Stimulated activated CD8-positive, alpha-beta memory T cell treated with anti-CD3 and anti-CD28 coated beads, Interleukin-2, amount 100 ng/mL, for 1 hour (primary cell): ENCODE data around the gene DNAJC15.
"Not testable (repeated sequence)": the region's sequence is repeated elsewhere in the genome, so short reads cannot be mapped to it uniquely, and the experiment has no call there.

Experiments used
- DNase-seq, 2 donors: peaks; one replicate each; pipeline ENCODE4 v3.0.0-alpha.2; 2020; ENCODE audit warnings: low read depth in 2 of 2

DNAJC15 gene

GRCh38 chr13:43003729-43004128 is 19.7 kb upstream of the DNAJC15 start:
- DNase-seq, result no peak

GRCh38 chr13:43005460-43006236 is 17.7 kb upstream of the DNAJC15 start:
- DNase-seq, result no peak

- DNase-seq, result no peak
Measured at GRCh38 chr13:43006893-43007631, 16.3 kb upstream of the DNAJC15 start.

DNA sequence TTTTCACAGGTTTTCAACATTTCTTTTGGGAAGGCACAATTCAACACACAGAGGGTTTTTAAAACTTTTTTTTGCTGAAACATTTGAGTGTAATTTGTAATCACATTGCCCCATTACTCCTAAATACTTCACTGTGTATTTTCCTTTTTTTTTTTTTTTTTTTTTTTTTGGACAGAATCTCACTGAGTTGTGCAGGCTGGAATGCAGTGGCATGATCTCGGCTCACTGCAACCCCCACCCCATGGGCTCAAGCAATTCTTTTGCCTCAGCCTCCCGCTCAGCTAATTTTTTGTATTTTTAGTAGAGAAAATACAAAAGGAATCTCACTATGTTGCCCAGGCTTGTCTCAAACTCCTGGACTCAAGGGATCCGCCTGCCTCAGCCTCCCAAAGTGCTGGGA is 14.8 kb upstream of the DNAJC15 start:
- DNase-seq, result no peak

DNA sequence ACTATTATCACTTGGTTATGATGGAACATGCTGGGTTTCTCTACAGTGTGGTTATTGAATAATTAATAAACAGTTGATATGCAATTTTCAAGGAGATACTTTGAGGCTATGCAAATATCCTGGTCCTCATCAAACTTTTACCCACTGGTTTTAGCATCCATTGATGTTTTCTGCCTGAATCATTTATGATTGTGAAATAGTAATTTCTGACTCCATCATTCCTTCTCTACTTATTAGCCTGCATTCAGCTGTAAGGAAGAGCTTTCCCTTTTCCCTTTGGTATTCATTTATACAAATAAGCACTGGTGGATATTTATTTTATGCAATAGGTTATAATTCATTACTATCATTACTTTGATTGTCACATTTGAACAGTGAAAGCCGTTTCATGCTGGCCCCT is 13.9 kb upstream of the DNAJC15 start:
- no peak for DNase-seq

DNA sequence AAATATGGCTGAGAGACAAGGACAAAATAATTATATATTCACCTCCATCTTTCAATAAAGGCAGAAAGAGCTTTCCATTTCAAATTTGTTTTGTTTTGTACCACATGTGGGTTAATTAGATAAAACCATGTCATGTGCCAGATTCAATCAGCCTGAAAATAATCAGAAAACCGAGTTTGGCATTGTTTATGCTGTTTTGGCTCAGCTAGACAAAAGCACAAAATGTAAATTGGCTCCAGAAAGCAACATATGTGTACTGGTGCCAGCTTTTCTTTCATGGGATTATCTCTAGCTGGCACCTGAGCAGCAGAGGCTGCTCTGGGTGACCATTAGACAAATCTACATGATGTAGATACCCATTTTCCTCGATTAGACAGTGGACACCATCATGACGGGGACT is 9.2 kb upstream of the DNAJC15 start:
- no peak for DNase-seq

- DNase-seq, result no peak
Measured at GRCh38 chr13:43016226-43016625, 7.2 kb upstream of the DNAJC15 start.

GRCh38 chr13:43019811-43020210 is 3.6 kb upstream of the DNAJC15 start:
- no peak for DNase-seq

DNA sequence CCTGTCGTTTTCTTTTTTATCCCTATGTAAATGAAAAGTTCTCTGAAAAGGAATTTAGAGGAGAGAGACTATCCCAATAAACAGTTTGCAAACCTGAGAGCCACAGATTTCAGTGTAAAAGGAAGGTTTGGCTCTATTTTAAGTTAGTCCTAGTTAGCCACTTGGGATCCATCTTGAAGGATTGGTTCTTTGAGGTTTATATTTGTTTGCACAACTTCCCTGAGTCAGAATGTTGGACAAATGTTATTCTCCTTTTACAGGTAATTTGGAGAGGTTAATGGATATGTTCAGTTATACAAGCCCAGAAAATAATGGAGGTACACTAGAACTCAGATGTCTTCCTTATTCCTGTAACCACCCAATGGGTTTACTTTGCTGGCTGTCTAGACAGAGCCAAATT is 2.6 kb upstream of the DNAJC15 start:
- no peak for DNase-seq

DNA sequence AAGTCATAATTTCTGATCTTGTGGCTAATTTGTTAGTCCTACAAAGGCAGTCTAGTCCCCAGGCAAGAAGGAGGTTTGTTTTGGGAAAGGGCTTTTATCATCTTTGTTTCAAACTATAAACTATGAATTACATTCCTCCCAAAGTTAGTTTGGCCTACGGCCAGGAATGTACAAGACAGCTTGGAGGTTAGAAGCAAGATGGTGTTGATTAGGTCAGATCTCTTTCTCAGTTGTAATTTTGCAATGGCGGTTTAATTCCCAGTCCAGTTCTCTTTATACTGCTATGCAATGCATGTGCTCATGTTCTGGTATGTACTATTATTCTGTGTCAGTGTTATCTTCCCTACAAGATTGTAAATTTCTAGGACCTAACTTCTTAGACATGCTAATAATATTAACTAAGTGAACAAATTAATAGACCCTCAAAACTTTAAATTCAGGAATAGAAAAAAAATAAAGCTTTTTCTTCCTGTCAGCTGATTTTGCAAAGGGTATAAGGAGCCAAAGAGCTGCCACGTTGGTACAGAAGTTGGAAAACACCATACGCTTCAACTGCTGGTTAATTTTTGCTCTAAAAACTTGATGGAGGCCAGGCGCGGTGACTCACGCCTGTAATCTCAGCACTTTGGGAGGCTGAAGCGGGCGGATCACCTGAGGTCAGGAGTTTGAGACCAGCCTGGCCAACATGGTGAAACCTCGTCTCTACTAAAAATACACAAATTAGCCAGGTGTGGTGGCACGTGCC is 1.3 kb upstream of the DNAJC15 start:
- DNase-seq, result no peak

DNA sequence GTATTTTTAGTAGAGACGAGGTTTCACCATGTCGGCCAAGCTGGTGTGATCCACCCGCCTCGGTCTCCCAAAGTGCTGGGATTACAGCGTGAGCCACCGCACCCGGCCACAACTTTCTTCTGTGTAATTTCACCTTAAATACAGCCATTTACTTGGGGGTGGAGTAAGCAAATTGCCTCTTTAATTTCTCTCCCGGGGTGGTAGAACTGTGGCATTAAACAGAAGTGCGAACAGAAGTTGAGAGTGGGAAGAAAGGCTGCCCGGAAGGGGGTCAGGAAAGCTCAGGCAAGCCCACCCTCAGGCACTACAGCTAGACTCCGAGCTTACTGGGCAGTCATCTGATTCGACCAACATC is 475 bp upstream of the DNAJC15 start:
- DNase-seq, result no peak

GRCh38 chr13:43026262-43026661 is 2.9 kb downstream of the DNAJC15 start:
- DNase-seq, result no peak

DNA sequence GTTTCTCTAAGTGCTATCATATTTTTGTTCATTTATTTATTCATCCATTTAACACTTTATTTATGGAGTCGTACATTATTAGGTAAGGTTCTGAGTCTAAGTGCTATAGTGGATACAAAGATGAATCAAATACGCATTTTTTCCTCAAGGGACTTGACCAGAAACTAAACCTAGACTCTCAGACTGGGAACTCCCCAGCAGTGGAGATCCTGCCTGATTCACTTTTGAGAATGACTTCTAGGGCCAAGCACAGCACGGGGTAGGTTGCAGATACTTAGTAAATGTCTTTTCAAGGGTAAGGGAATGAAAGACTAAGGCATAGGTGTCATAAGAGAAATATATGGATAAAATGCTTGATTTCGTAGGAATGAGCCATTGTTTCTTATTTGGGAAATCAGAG is 7.2 kb downstream of the DNAJC15 start:
- DNase-seq, result no peak

DNA sequence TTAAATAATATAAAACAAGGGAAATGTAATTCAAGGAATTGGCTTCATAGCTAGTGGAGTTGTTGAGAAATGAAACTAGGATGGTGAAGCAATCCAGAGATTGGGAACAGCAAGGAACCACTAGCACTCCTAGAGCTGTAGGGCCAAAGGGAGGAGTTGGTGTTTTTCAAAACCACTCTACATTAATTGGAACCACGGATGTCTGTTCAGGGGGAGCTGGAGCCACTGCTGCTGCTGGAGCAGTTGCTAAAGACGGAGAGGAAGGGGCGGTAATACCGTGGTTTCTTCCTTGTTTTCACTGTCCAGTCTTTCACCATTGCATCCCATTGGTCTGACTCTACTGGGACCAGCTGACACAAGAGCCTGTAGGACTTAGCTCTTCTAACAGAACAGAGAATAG is 8.5 kb downstream of the DNAJC15 start:
- no peak for DNase-seq

GRCh38 chr13:43033038-43033437 is 9.7 kb downstream of the DNAJC15 start:
- no peak for DNase-seq

GRCh38 chr13:43036351-43037250 is 13.2 kb downstream of the DNAJC15 start:
- DNase-seq, result no peak

- no peak for DNase-seq
Measured at GRCh38 chr13:43039966-43040365, 16.6 kb downstream of the DNAJC15 start.

DNA sequence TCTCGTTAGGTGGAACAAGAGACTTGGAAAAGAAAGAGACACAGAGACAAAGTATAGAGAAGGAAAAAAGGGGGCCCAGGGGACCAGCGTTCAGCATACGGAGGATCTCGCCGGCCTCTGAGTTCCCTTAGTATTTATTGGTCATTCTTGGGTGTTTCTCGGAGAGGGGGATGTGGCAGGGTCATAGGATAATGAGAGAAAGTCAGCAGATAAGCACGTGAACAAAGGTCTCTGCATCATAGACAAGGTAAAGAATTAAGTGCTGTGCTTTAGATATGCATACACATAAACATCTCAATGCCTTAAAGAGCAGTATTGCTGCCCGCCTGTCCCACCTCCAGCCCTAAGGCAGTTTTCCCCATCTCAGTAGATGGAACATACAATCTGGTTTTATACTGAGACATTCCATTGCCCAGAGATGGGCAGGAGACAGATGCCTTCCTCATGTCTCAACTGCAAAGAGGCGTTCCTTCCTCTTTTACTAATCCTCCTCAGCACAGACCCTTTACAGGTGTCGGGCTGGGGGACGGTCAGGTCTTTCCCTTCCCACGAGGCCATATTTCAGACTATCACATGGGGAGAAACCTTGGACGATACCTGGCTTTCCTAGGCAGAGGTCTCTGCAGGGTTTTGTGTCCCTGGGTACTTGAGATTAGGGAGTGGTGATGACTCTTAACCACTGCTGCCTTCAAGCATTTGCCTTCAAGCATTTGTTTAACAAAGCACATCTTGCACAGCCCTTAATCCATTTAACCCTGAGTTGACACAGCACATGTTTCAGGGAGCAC is 17.4 kb downstream of the DNAJC15 start:
- DNase-seq, result not testable (repeated sequence)

DNA sequence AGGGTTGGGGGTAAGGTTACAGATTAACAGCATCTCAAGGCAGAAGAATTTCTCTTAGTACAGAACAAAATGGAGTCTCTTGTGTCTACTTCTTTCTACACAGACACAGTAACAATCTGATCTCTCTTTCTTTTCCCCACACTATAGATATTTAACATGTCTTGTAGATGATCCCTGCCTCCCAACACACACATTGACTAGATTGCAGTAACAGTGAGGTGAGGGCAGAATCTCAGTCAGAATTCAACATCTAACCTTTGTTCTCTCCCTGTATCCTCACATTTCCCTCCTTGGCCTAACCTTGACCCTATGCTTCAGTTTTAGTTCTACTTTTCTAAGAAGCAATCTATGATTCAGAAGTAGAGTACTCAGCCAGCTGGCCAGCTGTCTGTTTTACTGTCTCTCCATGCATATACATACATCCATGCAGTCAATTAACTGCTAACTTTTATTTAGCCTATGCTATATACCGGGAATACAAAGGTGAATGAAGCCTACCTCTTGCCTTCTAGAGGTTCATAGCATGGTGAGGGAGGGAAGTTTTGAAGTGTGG is 18.1 kb downstream of the DNAJC15 start:
- no peak for DNase-seq

GRCh38 chr13:43042410-43042921 is 19.1 kb downstream of the DNAJC15 start:
- no peak for DNase-seq
